ENCODE data around the gene UBA7. TPM values are rescaled to one million over a fixed set of nuclear protein-coding genes. Genes with fewer than 3 reads are reported as not detected.

The UBA7 gene
- total and polyA plus RNA-seq, 4 donors: 53.0 to 112 (median 75.9) TPM

GRCh38 chr3:49842843-49843517 is 29.2 kb upstream of the UBA7 start:
- Histone ChIP-seq H3K27ac (ENCODE audit: low read depth in 1 of 2, low read length in 1 of 2) (no peak overlapping the region), H3K36me3 (ENCODE audit: control insufficient read depth in 4 of 4, insufficient read depth in 4 of 4, low read length in 4 of 4) (no peaks in the 10 kb centered on the region), H3K9ac (ENCODE audit: insufficient read depth in 1 of 2, low read length in 2 of 2) (no peak overlapping the region), H3K4me3 (no peak overlapping the region), H3K9me3 (ENCODE audit: control insufficient read depth in 4 of 4, insufficient read depth in 3 of 4, low read length in 3 of 4) (no peaks in the 10 kb centered on the region), H3K27me3 (ENCODE audit: control insufficient read depth in 3 of 3, insufficient read depth in 3 of 3, low read length in 2 of 3) (no peaks in the 10 kb centered on the region), H3K4me1 (ENCODE audit: control insufficient read depth in 5 of 5, insufficient read depth in 5 of 5, low read length in 5 of 5) (peaks cover 0 to 19% (median 2%) of the 10 kb centered on the region in 5 donors)
- ATAC-seq (ENCODE audit: insufficient read depth, low FRiP score) (no peak), DNase-seq (no peak)
- 92 to 96% methylated on average over 3 of the region's 3 CpGs for WGBS, 2 donors
- TF ChIP-seq, protein P1, sequence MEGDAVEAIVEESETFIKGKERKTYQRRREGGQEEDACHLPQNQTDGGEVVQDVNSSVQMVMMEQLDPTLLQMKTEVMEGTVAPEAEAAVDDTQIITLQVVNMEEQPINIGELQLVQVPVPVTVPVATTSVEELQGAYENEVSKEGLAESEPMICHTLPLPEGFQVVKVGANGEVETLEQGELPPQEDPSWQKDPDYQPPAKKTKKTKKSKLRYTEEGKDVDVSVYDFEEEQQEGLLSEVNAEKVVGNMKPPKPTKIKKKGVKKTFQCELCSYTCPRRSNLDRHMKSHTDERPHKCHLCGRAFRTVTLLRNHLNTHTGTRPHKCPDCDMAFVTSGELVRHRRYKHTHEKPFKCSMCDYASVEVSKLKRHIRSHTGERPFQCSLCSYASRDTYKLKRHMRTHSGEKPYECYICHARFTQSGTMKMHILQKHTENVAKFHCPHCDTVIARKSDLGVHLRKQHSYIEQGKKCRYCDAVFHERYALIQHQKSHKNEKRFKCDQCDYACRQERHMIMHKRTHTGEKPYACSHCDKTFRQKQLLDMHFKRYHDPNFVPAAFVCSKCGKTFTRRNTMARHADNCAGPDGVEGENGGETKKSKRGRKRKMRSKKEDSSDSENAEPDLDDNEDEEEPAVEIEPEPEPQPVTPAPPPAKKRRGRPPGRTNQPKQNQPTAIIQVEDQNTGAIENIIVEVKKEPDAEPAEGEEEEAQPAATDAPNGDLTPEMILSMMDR (IDR thresholded peaks at IDR 0.05; ENCODE audit: control extremely low read depth, extremely low read depth): no peak

DNA sequence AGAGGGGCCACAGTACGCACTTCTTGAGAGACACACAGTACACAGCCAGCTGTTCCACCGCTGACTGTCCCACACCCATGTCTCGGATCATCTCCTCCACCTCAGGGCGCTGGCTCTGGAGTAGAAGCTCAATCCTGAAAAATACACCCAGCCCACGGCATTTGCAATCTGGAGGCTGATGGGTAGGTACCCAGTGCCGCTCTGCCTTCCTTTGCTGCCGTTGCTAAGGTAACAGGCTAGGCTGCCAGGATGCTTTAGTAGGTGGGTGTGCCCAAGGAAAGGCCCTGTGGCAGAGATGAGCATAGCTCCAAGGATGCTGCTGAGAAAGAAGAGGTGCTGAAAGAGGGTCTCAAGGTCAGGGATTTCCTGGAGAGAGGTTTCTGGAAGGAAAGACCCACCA is 28.1 kb upstream of the UBA7 start:
- DNase-seq (no peak), ATAC-seq (ENCODE audit: insufficient read depth, low FRiP score) (no peak)
- peaks cover 0 to 19% (median 2%) of the 10 kb centered on the region in 5 donors for H3K4me1 ChIP-seq (ENCODE audit: control insufficient read depth in 5 of 5, insufficient read depth in 5 of 5, low read length in 5 of 5)
- no peak overlapping the region for H3K9ac ChIP-seq (ENCODE audit: insufficient read depth in 1 of 2, low read length in 2 of 2)
- H3K9me3 ChIP-seq (ENCODE audit: control insufficient read depth in 4 of 4, insufficient read depth in 3 of 4, low read length in 3 of 4): no peaks in the 10 kb centered on the region
- no peak overlapping the region for H3K27ac ChIP-seq (ENCODE audit: low read depth in 1 of 2, low read length in 1 of 2)
- H3K27me3 ChIP-seq (ENCODE audit: control insufficient read depth in 3 of 3, insufficient read depth in 3 of 3, low read length in 2 of 3): no peaks in the 10 kb centered on the region
- no peak overlapping the region for H3K4me3 ChIP-seq
- H3K36me3 ChIP-seq (ENCODE audit: control insufficient read depth in 4 of 4, insufficient read depth in 4 of 4, low read length in 4 of 4): peaks cover 0 to 5% (median 0%) of the 10 kb centered on the region in 4 donors
- 95% methylated on average over 7 of the region's 7 CpGs for WGBS, 2 donors
- TF ChIP-seq, protein P1 (IDR thresholded peaks at IDR 0.05; ENCODE audit: control extremely low read depth, extremely low read depth): no peak

GRCh38 chr3:49841126-49841696 is 27.5 kb upstream of the UBA7 start:
- peaks cover 0 to 19% (median 2%) of the 10 kb centered on the region in 5 donors for H3K4me1 ChIP-seq (ENCODE audit: control insufficient read depth in 5 of 5, insufficient read depth in 5 of 5, low read length in 5 of 5)
- H3K36me3 ChIP-seq (ENCODE audit: control insufficient read depth in 4 of 4, insufficient read depth in 4 of 4, low read length in 4 of 4): peaks cover 0 to 9% (median 0%) of the 10 kb centered on the region in 4 donors
- H3K27me3 ChIP-seq (ENCODE audit: control insufficient read depth in 3 of 3, insufficient read depth in 3 of 3, low read length in 2 of 3): no peaks in the 10 kb centered on the region
- H3K27ac ChIP-seq (ENCODE audit: low read depth in 1 of 2, low read length in 1 of 2): no peak overlapping the region
- DNase-seq (peak in 2 of 3 donors; percentile 26 to 45), ATAC-seq (ENCODE audit: insufficient read depth, low FRiP score) (no peak)
- TF ChIP-seq, protein P1 (IDR thresholded peaks at IDR 0.05; ENCODE audit: control extremely low read depth, extremely low read depth): no peak
- H3K9me3 ChIP-seq (ENCODE audit: control insufficient read depth in 4 of 4, insufficient read depth in 3 of 4, low read length in 3 of 4): no peaks in the 10 kb centered on the region
- H3K4me3 ChIP-seq: no peak overlapping the region
- no peak overlapping the region for H3K9ac ChIP-seq (ENCODE audit: insufficient read depth in 1 of 2, low read length in 2 of 2)

All from lung (tissue), 12 donors.